ENCODE measurements around the gene MAGI1.

Gene MAGI1

DNA sequence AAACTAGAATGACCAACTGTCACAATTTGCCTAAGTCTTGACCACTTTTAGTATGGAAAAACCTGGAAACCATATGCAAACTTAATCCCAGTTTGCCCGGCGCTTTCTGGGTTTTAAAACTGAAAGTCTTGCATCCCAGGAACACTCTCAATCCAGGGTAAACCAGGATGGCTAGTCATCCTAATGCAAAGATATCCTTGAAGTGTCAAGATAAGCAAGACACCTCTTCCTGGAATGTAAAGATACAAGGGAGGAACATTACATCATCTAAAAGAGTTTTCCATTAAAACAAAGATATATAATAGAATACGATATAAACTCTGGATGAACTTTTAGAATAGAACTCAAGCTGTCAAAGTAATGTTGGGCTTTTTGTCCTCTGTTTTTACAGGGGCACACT is 188.5 kb downstream of the MAGI1 start:
- ChIA-PET POLR2A (no interaction called here), CTCF (no interaction called here)
- DNase-seq (ENCODE audit: extremely low spot score): no peak
- no peak for TF ChIP-seq L3MBTL2 (conservative IDR thresholded peaks at IDR 0.05)
- TF ChIP-seq SP1 (IDR thresholded peaks at IDR 0.05): no peak
- TF ChIP-seq FOXM1 (IDR thresholded peaks at IDR 0.05; ENCODE audit: borderline replicate concordance): no peak
- TF ChIP-seq ELF4 (IDR thresholded peaks at IDR 0.05): no peak
- no peak for TF ChIP-seq TARDBP (IDR thresholded peaks at IDR 0.05)

GRCh38 chr3:65848024-65848423 is 190.7 kb downstream of the MAGI1 start:
- POLR2A ChIA-PET: no interaction called here
- CTCF ChIA-PET: no interaction called here
- no peak for DNase-seq (ENCODE audit: extremely low spot score)
- no peak for TF ChIP-seq SP1 (IDR thresholded peaks at IDR 0.05)
- no peak for TF ChIP-seq FOXK2 (IDR thresholded peaks at IDR 0.05)
- no peak for TF ChIP-seq FOXM1 (IDR thresholded peaks at IDR 0.05; ENCODE audit: borderline replicate concordance)
- no peak for TF ChIP-seq NFRKB (IDR thresholded peaks at IDR 0.05)
- TF ChIP-seq FOXA1 (IDR thresholded peaks at IDR 0.05): no peak
- TF ChIP-seq ELF4 (IDR thresholded peaks at IDR 0.05): no peak
- no peak for TF ChIP-seq CTBP1 (IDR thresholded peaks at IDR 0.05; ENCODE audit: borderline replicate concordance)
- no peak for TF ChIP-seq ARNT (IDR thresholded peaks at IDR 0.05)
- TF ChIP-seq TARDBP (IDR thresholded peaks at IDR 0.05): no peak
- TF ChIP-seq HDGF (IDR thresholded peaks at IDR 0.05; ENCODE audit: borderline replicate concordance): no peak

GRCh38 chr3:65846936-65847335 is 191.8 kb downstream of the MAGI1 start:
- ChIA-PET CTCF (interaction anchor here (0.6 kb wide), 1 partner anchor 1545 kb away, joined by 3 read pairs; no protein-coding TSS in a partner anchor), POLR2A (no interaction called here)
- no peak for TF ChIP-seq TARDBP (IDR thresholded peaks at IDR 0.05)
- no peak for TF ChIP-seq LEF1 (IDR thresholded peaks at IDR 0.05; ENCODE audit: borderline replicate concordance)
- no peak for TF ChIP-seq SUZ12 (IDR thresholded peaks at IDR 0.05)
- no peak for TF ChIP-seq SP1 (IDR thresholded peaks at IDR 0.05)
- no peak for TF ChIP-seq PKNOX1 (IDR thresholded peaks at IDR 0.05)
- no peak for TF ChIP-seq ZNF384 (IDR thresholded peaks at IDR 0.05)
- no peak for TF ChIP-seq ARNT (IDR thresholded peaks at IDR 0.05)
- no peak for TF ChIP-seq NFRKB (IDR thresholded peaks at IDR 0.05)
- TF ChIP-seq FOXM1 (IDR thresholded peaks at IDR 0.05; ENCODE audit: borderline replicate concordance): no peak
- TF ChIP-seq HDGF (IDR thresholded peaks at IDR 0.05; ENCODE audit: borderline replicate concordance): no peak
- no peak for TF ChIP-seq BHLHE40 (IDR thresholded peaks at IDR 0.05; ENCODE audit: borderline replicate concordance)
- TF ChIP-seq FOXA1 (IDR thresholded peaks at IDR 0.05): no peak
- no peak for TF ChIP-seq ELF4 (IDR thresholded peaks at IDR 0.05)
- TF ChIP-seq FOXK2 (IDR thresholded peaks at IDR 0.05): no peak
- no peak for DNase-seq (ENCODE audit: extremely low spot score)

DNA sequence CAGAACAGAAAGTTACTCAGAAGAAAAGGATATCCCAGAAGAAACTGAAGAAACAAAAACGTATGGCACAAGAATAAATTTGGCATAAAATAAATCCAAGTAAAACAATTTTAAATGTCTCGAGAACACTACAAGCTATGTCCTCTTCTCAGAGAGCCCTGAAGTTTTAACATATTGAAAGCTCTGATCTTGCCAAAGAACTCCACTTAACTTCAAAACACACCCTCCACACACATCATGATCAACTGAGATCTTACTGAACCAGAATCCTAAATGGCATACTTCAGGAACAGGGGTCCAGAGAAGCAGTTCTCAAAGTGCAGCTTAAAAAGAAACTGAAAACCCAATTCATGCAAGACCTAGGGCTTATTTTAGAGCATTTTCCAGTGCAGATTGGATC is 194.3 kb downstream of the MAGI1 start:
- no peak for DNase-seq (ENCODE audit: extremely low spot score)
- ChIA-PET POLR2A (no interaction called here), CTCF (no interaction called here)
- TF ChIP-seq FOXA1 (IDR thresholded peaks at IDR 0.05): no peak
- TF ChIP-seq PKNOX1 (IDR thresholded peaks at IDR 0.05): no peak
- no peak for TF ChIP-seq NFRKB (IDR thresholded peaks at IDR 0.05)
- no peak for TF ChIP-seq HDGF (IDR thresholded peaks at IDR 0.05; ENCODE audit: borderline replicate concordance)
- no peak for TF ChIP-seq ARNT (IDR thresholded peaks at IDR 0.05)
- TF ChIP-seq BHLHE40 (IDR thresholded peaks at IDR 0.05; ENCODE audit: borderline replicate concordance): no peak
- TF ChIP-seq FOXK2 (IDR thresholded peaks at IDR 0.05): no peak
- no peak for TF ChIP-seq SP1 (IDR thresholded peaks at IDR 0.05)
- TF ChIP-seq L3MBTL2 (conservative IDR thresholded peaks at IDR 0.05): no peak
- TF ChIP-seq ELF4 (IDR thresholded peaks at IDR 0.05): no peak
- no peak for TF ChIP-seq LEF1 (IDR thresholded peaks at IDR 0.05; ENCODE audit: borderline replicate concordance)
- no peak for TF ChIP-seq FOXM1 (IDR thresholded peaks at IDR 0.05; ENCODE audit: borderline replicate concordance)
- TF ChIP-seq TARDBP (IDR thresholded peaks at IDR 0.05): no peak
- TF ChIP-seq CTBP1 (IDR thresholded peaks at IDR 0.05; ENCODE audit: borderline replicate concordance): no peak

DNA sequence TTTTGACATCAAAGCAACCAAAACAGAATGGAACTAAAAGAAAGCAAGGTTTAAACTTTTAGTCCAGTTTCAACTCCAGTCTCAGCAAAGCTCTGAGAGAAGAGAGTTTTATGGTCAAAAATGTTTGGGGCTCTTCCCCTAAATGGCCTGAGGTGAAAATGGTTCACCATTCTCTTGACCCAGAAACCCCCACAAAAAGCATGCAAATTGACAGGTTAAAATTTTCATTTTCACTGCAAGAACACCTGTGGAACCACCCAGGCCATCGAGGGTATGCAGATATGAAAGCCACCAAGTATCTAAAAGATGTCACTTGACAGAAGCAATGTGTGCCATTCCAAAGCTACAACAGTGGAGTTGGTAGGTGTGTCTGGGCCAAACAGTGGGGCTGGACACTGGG is 195.0 kb downstream of the MAGI1 start:
- ChIA-PET POLR2A (no interaction called here), CTCF (interaction anchor here (0.5 kb wide), 1 partner anchor 10 kb away, joined by 6 read pairs; no protein-coding TSS in a partner anchor)
- DNase-seq (ENCODE audit: extremely low spot score): no peak
- TF ChIP-seq SUZ12 (IDR thresholded peaks at IDR 0.05): no peak
- no peak for TF ChIP-seq FOXK2 (IDR thresholded peaks at IDR 0.05)

GRCh38 chr3:65837604-65838003 is 201.1 kb downstream of the MAGI1 start:
- no peak for DNase-seq (ENCODE audit: extremely low spot score)
- ChIA-PET POLR2A (no interaction called here), CTCF (no interaction called here)
- TF ChIP-seq BHLHE40 (IDR thresholded peaks at IDR 0.05; ENCODE audit: borderline replicate concordance) (no peak), FOXK2 (IDR thresholded peaks at IDR 0.05) (no peak), CTBP1 (IDR thresholded peaks at IDR 0.05; ENCODE audit: borderline replicate concordance) (no peak), ELF4 (IDR thresholded peaks at IDR 0.05) (no peak), FOXM1 (IDR thresholded peaks at IDR 0.05; ENCODE audit: borderline replicate concordance) (no peak), ARNT (IDR thresholded peaks at IDR 0.05) (no peak), NFRKB (IDR thresholded peaks at IDR 0.05) (no peak), SUZ12 (IDR thresholded peaks at IDR 0.05) (no peak), PKNOX1 (IDR thresholded peaks at IDR 0.05) (no peak), ZNF384 (IDR thresholded peaks at IDR 0.05) (no peak), HDGF (IDR thresholded peaks at IDR 0.05; ENCODE audit: borderline replicate concordance) (no peak)

DNA sequence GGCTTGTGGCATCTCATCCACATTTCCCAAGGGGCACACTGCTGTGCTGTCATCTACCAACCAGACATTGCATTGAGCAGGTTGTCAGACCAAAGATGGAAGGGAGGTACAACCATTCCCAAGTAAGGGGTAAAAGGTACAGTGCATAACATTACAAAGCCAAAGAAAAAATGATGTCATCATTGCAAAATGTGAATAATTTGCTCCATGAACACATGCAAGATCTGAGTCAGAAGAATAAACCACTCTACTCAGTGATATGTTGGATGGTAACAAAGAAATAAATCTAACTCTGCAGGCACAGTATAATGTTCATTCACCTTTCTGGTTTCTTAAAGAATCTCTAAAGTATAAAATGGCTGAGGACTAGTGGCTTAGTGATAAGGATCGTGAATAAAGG is 202.7 kb downstream of the MAGI1 start:
- ChIA-PET CTCF (no interaction called here), POLR2A (no interaction called here)
- TF ChIP-seq LEF1 (IDR thresholded peaks at IDR 0.05; ENCODE audit: borderline replicate concordance): no peak
- no peak for TF ChIP-seq ZNF384 (IDR thresholded peaks at IDR 0.05)
- TF ChIP-seq CTBP1 (IDR thresholded peaks at IDR 0.05; ENCODE audit: borderline replicate concordance): no peak
- no peak for TF ChIP-seq FOXK2 (IDR thresholded peaks at IDR 0.05)
- TF ChIP-seq SUZ12 (IDR thresholded peaks at IDR 0.05): no peak
- TF ChIP-seq SP1 (IDR thresholded peaks at IDR 0.05): no peak
- TF ChIP-seq ELF4 (IDR thresholded peaks at IDR 0.05): no peak
- TF ChIP-seq PKNOX1 (IDR thresholded peaks at IDR 0.05): no peak
- no peak for TF ChIP-seq BHLHE40 (IDR thresholded peaks at IDR 0.05; ENCODE audit: borderline replicate concordance)
- no peak for TF ChIP-seq FOXM1 (IDR thresholded peaks at IDR 0.05; ENCODE audit: borderline replicate concordance)
- no peak for TF ChIP-seq ARNT (IDR thresholded peaks at IDR 0.05)
- TF ChIP-seq FOXA1 (IDR thresholded peaks at IDR 0.05): no peak
- no peak for TF ChIP-seq NFRKB (IDR thresholded peaks at IDR 0.05)
- no peak for TF ChIP-seq HDGF (IDR thresholded peaks at IDR 0.05; ENCODE audit: borderline replicate concordance)
- no peak for TF ChIP-seq L3MBTL2 (conservative IDR thresholded peaks at IDR 0.05)
- no peak for TF ChIP-seq TARDBP (IDR thresholded peaks at IDR 0.05)
- DNase-seq (ENCODE audit: extremely low spot score): no peak

All from HEK293T (cell line).